Esophagus muscularis mucosa (tissue), 4 donors: ENCODE data around the gene CAMTA1. TPM values are rescaled to one million over a fixed set of nuclear protein-coding genes. Genes with fewer than 3 reads are reported as not detected.

Experiments
- DNase-seq: peaks from one replicate; pipeline ENCODE4 v3.0.0-alpha.2; 2017; ENCODE audit errors: extremely low spot score
- H3K27ac ChIP-seq, 4 donors: fragments of 200-600 bp; sonication (generic); replicated peaks in 1 of 4; 1 replicate in 3 of 4; 2 replicates in 1 of 4; pipeline ENCODE4 v1.5.1; 2016 to 2019; ENCODE audit warnings: mild to moderate bottlenecking in 1 of 4
- H3K27me3 ChIP-seq, 4 donors: fragments of 200-600 bp; sonication (generic); one replicate each; pipeline versions ENCODE4 v1.5.1 to v1.6.0; 2016 to 2019
- H3K36me3 ChIP-seq, 4 donors: fragments of 200-600 bp; sonication (generic); one replicate each; pipeline ENCODE4 v1.5.1; 2016 to 2019
- H3K4me1 ChIP-seq, 4 donors: fragments of 200-600 bp; sonication (generic); one replicate each; pipeline ENCODE4 v1.5.1; 2016 to 2019
- H3K4me3 ChIP-seq, 4 donors: fragments of 200-600 bp; sonication (generic); 1 replicate in 2 of 4; 2 replicates in 2 of 4; pipeline ENCODE4 v1.5.1; 2016 to 2019; ENCODE audit warnings: mild to moderate bottlenecking in 4 of 4, moderate library complexity in 1 of 4
- H3K9me3 ChIP-seq, 4 donors: fragments of 200-600 bp; sonication (generic); 1 replicate in 3 of 4; 2 replicates in 1 of 4; pipeline ENCODE4 v1.5.1; 2016 to 2019
- CTCF ChIP-seq, 3 experiments: fragments of 200-600 bp in 2 of 3; fragments of 450-650 bp in 1 of 3; sonication (generic) in 2 of 3; IDR thresholded peaks; one replicate each; pipeline ENCODE4 v1.5.1; 2017 to 2019; ENCODE audit warnings: antibody characterized with exemption in 3 of 3, mild to moderate bottlenecking in 2 of 3, moderate library complexity in 1 of 3
- EP300 ChIP-seq: sonication (generic); formaldehyde crosslinking; IDR thresholded peaks from one replicate; pipeline ENCODE4 v1.6.1; 2017; ENCODE audit warnings: antibody characterized with exemption
- POLR2A ChIP-seq: fragments of 450-650 bp; IDR thresholded peaks from one replicate; pipeline ENCODE4 v1.6.1; 2017; ENCODE audit warnings: antibody characterized with exemption, moderate library complexity, mild to moderate bottlenecking, low read depth
- POLR2AphosphoS5 ChIP-seq, 2 donors: sonication (generic); formaldehyde crosslinking; IDR thresholded peaks; one replicate each; pipeline ENCODE4 v1.6.1; 2017; ENCODE audit warnings: antibody characterized with exemption in 2 of 2
- WGBS: methylation state at CpG from one replicate; pipeline ENCODE4 v1.1.5; 2018; 5-methylcytosine and 5-hydroxymethylcytosine counted together
- intact Hi-C: fragments of 100-400 bp; cut with DNase I; formaldehyde crosslinking; loops from one replicate; pipeline ENCODE4 v1.15.1; 2023
- total RNA-seq, 4 donors: library from RNA; depleted of rRNA; stranded (reverse); fragments of >200 nt; gene quantifications; one replicate each; pipeline versions ENCODE4 v1.1.0 to v1.2.1, GENCODE V29; 2016

CAMTA1 gene
- total RNA-seq, 4 donors from 2014 or later, result 109 to 226 (median 139) TPM

GRCh38 chr1:7292036-7292681, 506.9 kb downstream of the CAMTA1 start:
- H3K4me3 ChIP-seq, result no peak overlapping the region
- peaks cover 0 to 26% (median 19%) of the 10 kb centered on the region in 4 donors for H3K4me1 ChIP-seq
- H3K27ac ChIP-seq, result no peak overlapping the region
- intact Hi-C loops, result no loop called here
- H3K36me3 ChIP-seq, result no peaks in the 10 kb centered on the region
- peaks cover 0 to 11% (median 5%) of the 10 kb centered on the region in 4 donors for H3K9me3 ChIP-seq
- no peak for TF ChIP-seq EP300
- TF ChIP-seq POLR2AphosphoS5 (IDR thresholded peaks at IDR 0.05), result no peak
- TF ChIP-seq POLR2A, result no peak
- no peak for TF ChIP-seq CTCF (IDR thresholded peaks at IDR 0.05)
- peak; percentile 55 for DNase-seq
- no peaks in the 10 kb centered on the region for H3K27me3 ChIP-seq
- 78% methylated on average over 10 of the region's 10 CpGs for WGBS

GRCh38 chr1:7292714-7293419, 507.6 kb downstream of the CAMTA1 start:
- peaks cover 0 to 26% (median 19%) of the 10 kb centered on the region in 4 donors for H3K4me1 ChIP-seq
- peak; percentile 68 for DNase-seq
- no peaks in the 10 kb centered on the region for H3K36me3 ChIP-seq
- H3K4me3 ChIP-seq, result no peak overlapping the region
- no peak for TF ChIP-seq EP300
- no peak for TF ChIP-seq CTCF (IDR thresholded peaks at IDR 0.05)
- no peak for TF ChIP-seq POLR2AphosphoS5 (IDR thresholded peaks at IDR 0.05)
- TF ChIP-seq POLR2A, result no peak
- 84% methylated on average over 11 of the region's 17 CpGs for WGBS
- H3K27me3 ChIP-seq, result no peaks in the 10 kb centered on the region
- intact Hi-C loops, result no loop called here
- H3K27ac ChIP-seq, result no peak overlapping the region
- H3K9me3 ChIP-seq, result peaks cover 0 to 17% (median 7%) of the 10 kb centered on the region in 4 donors

GRCh38 chr1:7293702-7294629, 508.7 kb downstream of the CAMTA1 start:
- WGBS, result 79% methylated on average over 16 of the region's 16 CpGs
- H3K4me3 ChIP-seq, result no peak overlapping the region
- no peak overlapping the region for H3K27ac ChIP-seq
- TF ChIP-seq POLR2AphosphoS5 (IDR thresholded peaks at IDR 0.05) (peak in 1 of 2 donors; percentile 22), CTCF (IDR thresholded peaks at IDR 0.05) (no peak)
- H3K27me3 ChIP-seq, result no peaks in the 10 kb centered on the region
- intact Hi-C loops, result no loop called here
- no peaks in the 10 kb centered on the region for H3K36me3 ChIP-seq
- H3K4me1 ChIP-seq, result peaks cover 3 to 36% (median 25%) of the 10 kb centered on the region in 4 donors
- peaks cover 0 to 17% (median 7%) of the 10 kb centered on the region in 4 donors for H3K9me3 ChIP-seq
- DNase-seq, result peak; percentile 62

- Histone ChIP-seq H3K9me3 (peaks cover 0 to 17% (median 7%) of the 10 kb centered on the region in 4 donors), H3K27me3 (no peaks in the 10 kb centered on the region), H3K36me3 (no peaks in the 10 kb centered on the region), H3K4me3 (no peak overlapping the region), H3K27ac (no peak overlapping the region), H3K4me1 (peaks cover 8 to 42% (median 32%) of the 10 kb centered on the region in 4 donors)
- TF ChIP-seq POLR2AphosphoS5 (IDR thresholded peaks at IDR 0.05) (no peak), POLR2A (no peak), EP300 (no peak), CTCF (IDR thresholded peaks at IDR 0.05) (no peak)
- intact Hi-C loops, result no loop called here
- DNase-seq, result peak; percentile 66
- 92% methylated on average over 6 of the region's 7 CpGs for WGBS
Observed at GRCh38 chr1:7294636-7295035, 509.4 kb downstream of the CAMTA1 start.
